HepG2 (cell line): ENCODE data around the gene CACNB4. TPM values are rescaled to one million over a fixed set of nuclear protein-coding genes. Genes with fewer than 3 reads are reported as not detected.

ENCODE experiments used
- ATAC-seq: fragments of 200-7000 bp; cut with Tn5 transposase; 3 replicates; pipeline ENCODE4 v1.9.1; 2020; ENCODE audit warnings: mild to moderate bottlenecking, moderate library complexity
- BruUV-seq: library from RNA; stranded (reverse); fragments of 400-500 nt; replicated peaks from 2 replicates; lab custom pipeline; 2021; lab: Mats Ljungman, UMichigan
- CTCF ChIA-PET: fragments of 300-600 bp; formaldehyde crosslinking; extraction: SDS; loops from one replicate; lab custom pipeline; 2021; ENCODE audit warnings: low total read pairs, inconsistent platforms, low intra/inter-chr PET ratio; lab: Yijun Ruan, JAX
- POLR2A ChIA-PET: fragments of 350-600 bp; sonication (Branson Sonifier 250); formaldehyde crosslinking; loops from one replicate; lab custom pipeline; 2020; ENCODE audit warnings: antibody characterized with exemption, inconsistent platforms; lab: Yijun Ruan, JAX
- DNase-seq: peaks from one replicate; pipeline ENCODE4 v3.0.0-alpha.2; 2015; ENCODE audit warnings: low spot score
- FAIRE-seq: peaks from 3 replicates; lab custom pipeline; 2011; peaks lifted over from hg19 to GRCh38; lab: Jason Lieb, UNC
- H2AFZ ChIP-seq: one replicate; pipeline ENCODE4 v1.6.1; 2011; ENCODE audit warnings: low read length, inconsistent platforms
- H3K27ac ChIP-seq: fragments of 300-600 bp; 3 replicates; pipeline ENCODE4 v1.8.0; 2011; ENCODE audit warnings: mixed run types, mild to moderate bottlenecking, mixed read lengths, low read length, inconsistent platforms; ENCODE audit not compliant: insufficient read depth; ENCODE audit errors: extremely low read length
- H3K27me3 ChIP-seq, 2 experiments: fragments of 200-600 bp in 1 of 2; 2 replicates in 1 of 2; 3 replicates in 1 of 2; pipeline versions ENCODE4 v1.6.0 to v1.8.0; 2011; ENCODE audit warnings: low read length in 2 of 2, mild to moderate bottlenecking in 2 of 2, moderate library complexity in 2 of 2, inconsistent platforms in 1 of 2; ENCODE audit not compliant: insufficient read depth in 2 of 2, control insufficient read depth in 1 of 2
- H3K36me3 ChIP-seq, 2 experiments: fragments of 200-600 bp in 1 of 2; replicated peaks in 1 of 2; 2 replicates in 1 of 2; 3 replicates in 1 of 2; pipeline versions ENCODE4 v1.5.1 to v1.8.0; 2011; ENCODE audit warnings: low read length in 2 of 2, inconsistent platforms in 1 of 2; ENCODE audit not compliant: insufficient read depth in 2 of 2, control insufficient read depth in 1 of 2
- H3K4me1 ChIP-seq: 2 replicates; pipeline ENCODE4 v1.5.1; 2012; ENCODE audit warnings: low read length, inconsistent platforms; ENCODE audit not compliant: insufficient read depth
- H3K4me2 ChIP-seq: 2 replicates; pipeline ENCODE4 v1.6.0; 2011; ENCODE audit warnings: low read depth, low read length, inconsistent platforms
- H3K4me3 ChIP-seq, 3 experiments: fragments of 200-600 bp in 1 of 3; sonication (generic), shearing (Covaris generic) in 1 of 3; replicated peaks in 1 of 3; 2 replicates each; pipeline ENCODE4 v1.5.1; 2011 to 2016; ENCODE audit warnings: low read length in 3 of 3, inconsistent platforms in 2 of 3, low read depth in 2 of 3, mild to moderate bottlenecking in 2 of 3, control low read depth in 1 of 3, mixed read lengths in 1 of 3; ENCODE audit not compliant: insufficient read depth in 1 of 3
- H3K79me2 ChIP-seq: one replicate; pipeline ENCODE4 v1.6.1; 2011; ENCODE audit warnings: low read length, inconsistent platforms; ENCODE audit not compliant: insufficient read depth
- H3K9ac ChIP-seq: 2 replicates; pipeline ENCODE4 v1.6.0; 2011; ENCODE audit warnings: mild to moderate bottlenecking, low read depth, low read length, inconsistent platforms; ENCODE audit not compliant: insufficient read depth
- H3K9me3 ChIP-seq: 2 replicates; pipeline ENCODE4 v1.5.1; 2012; ENCODE audit warnings: mild to moderate bottlenecking, low read length
- H4K20me1 ChIP-seq: 2 replicates; pipeline ENCODE4 v1.6.0; 2011; ENCODE audit warnings: inconsistent platforms, mild to moderate bottlenecking, low read length, moderate library complexity; ENCODE audit not compliant: insufficient read depth
- ATF7-NPFF ChIP-seq: sonication (generic); formaldehyde crosslinking; IDR thresholded peaks from 2 replicates; pipeline ENCODE4 v1.8.1; 2023; ENCODE audit warnings: mild to moderate bottlenecking, low read depth, missing genetic modification reagents, moderate library complexity
- KAT8 ChIP-seq: IDR thresholded peaks from 2 replicates; pipeline ENCODE4 v1.6.1; 2016; ENCODE audit warnings: missing genetic modification reagents, missing compliant biosample characterization
- LCORL ChIP-seq, 2 experiments: fragments of 450-650 bp in 1 of 2; sonication (generic) in 1 of 2; formaldehyde crosslinking in 1 of 2; IDR thresholded peaks; 2 replicates each; pipeline versions ENCODE4 v1.5.0 to v1.6.1; 2017 to 2020; ENCODE audit warnings: antibody characterized with exemption in 1 of 2, missing genetic modification reagents in 1 of 2
- PBX3 ChIP-seq: sonication (generic); formaldehyde crosslinking; IDR thresholded peaks from 2 replicates; pipeline ENCODE4 v1.8.1; 2023; ENCODE audit warnings: missing genetic modification reagents, inconsistent platforms, borderline replicate concordance
- RBFOX2 ChIP-seq: fragments of 200-400 bp; formaldehyde crosslinking; IDR thresholded peaks from 2 replicates; pipeline ENCODE4 v1.6.1; 2017; ENCODE audit warnings: low read depth, mild to moderate bottlenecking, low read length
- USF2 ChIP-seq, 2 experiments: sonication (generic) in 1 of 2; formaldehyde crosslinking in 1 of 2; IDR thresholded peaks; 2 replicates each; pipeline versions ENCODE4 v1.5.1 to v1.6.1; 2011 to 2020; ENCODE audit warnings: borderline replicate concordance in 1 of 2, low read depth in 1 of 2, low read length in 1 of 2, mild to moderate bottlenecking in 1 of 2, missing genetic modification reagents in 1 of 2, moderate library complexity in 1 of 2
- ZNF281 ChIP-seq: sonication (generic); formaldehyde crosslinking; IDR thresholded peaks from 2 replicates; pipeline ENCODE4 v1.4.0; 2020; ENCODE audit warnings: missing genetic modification reagents, borderline replicate concordance
- ZNF563 ChIP-seq: sonication (generic); formaldehyde crosslinking; IDR thresholded peaks from 2 replicates; pipeline ENCODE4 v1.8.0; 2022; ENCODE audit warnings: mild to moderate bottlenecking, moderate library complexity, missing genetic modification reagents
- ZNF724P ChIP-seq: sonication (generic); formaldehyde crosslinking; IDR thresholded peaks from 2 replicates; pipeline ENCODE4 v1.8.0; 2022; ENCODE audit warnings: missing genetic modification reagents, borderline replicate concordance
- WGBS: methylation state at CpG from one replicate; pipeline ENCODE4 v1.1.6; 2017; ENCODE audit warnings: low lambda C conversion rate; 5-methylcytosine and 5-hydroxymethylcytosine counted together
- in situ Hi-C: cut with HindIII; loops from 2 replicates; pipeline ENCODE4 v1.10.0; 2017; ENCODE audit warnings: low pct_unique_long_range_greater_than_20kb; ENCODE audit not compliant: extremely low pct_ligation_motif_present
- intact Hi-C: fragments of 100-400 bp; cut with micrococcal nuclease; formaldehyde crosslinking; loops from one replicate; pipeline ENCODE4 v1.10.0; 2022; ENCODE audit not compliant: unreplicated experiment
- polyA plus RNA-seq, 8 experiments: library from polyadenylated mRNA; depleted of rRNA in 3 of 8; stranded (reverse) in 7 of 8; unstranded in 1 of 8; fragments of >200 nt; fragmentation: Illumina TruSeq in 4 of 8; extraction: Trizol in 4 of 8; gene quantifications; 2 replicates each; pipeline versions ENCODE4 v1.2.1 to v1.2.3, GENCODE V29; 2011 to 2016; ENCODE audit warnings: low read depth in 4 of 8, missing spikeins in 1 of 8, mixed read lengths in 1 of 8; ENCODE audit not compliant: insufficient read depth in 1 of 8
- total RNA-seq, 5 experiments: library from RNA; depleted of rRNA; stranded (reverse); fragments of >200 nt; fragmentation: Illumina TruSeq; extraction: Trizol; gene quantifications; 2 replicates each; pipeline ENCODE4 v1.2.3, GENCODE V29; 2016; ENCODE audit warnings: low read depth in 1 of 5

The CACNB4 gene
- total and polyA plus RNA-seq, 2 of the 13 experiments (the other 11 are each of a cell fraction or from before 2014, with no cell fraction given), result 5.1 to 14.3 TPM

GRCh38 chr2:151906633-151906998 is 192.2 kb downstream of the CACNB4 start (continued):
- TF ChIP-seq USF2 (IDR thresholded peaks at IDR 0.05; ENCODE audit: low read depth, low read length) (no peak), USF2 (CRISPR knock-in tag; IDR thresholded peaks at IDR 0.05; ENCODE audit: borderline replicate concordance) (no peak)
- TF ChIP-seq, all 625 proteins: peak for 0

GRCh38 chr2:151905963-151906632 is 192.7 kb downstream of the CACNB4 start:
- Histone ChIP-seq H3K9me3 (no peaks in the 10 kb centered on the region), H3K4me2 (no peak overlapping the region), H3K79me2 (no peaks in the 10 kb centered on the region), H3K9ac (no peak overlapping the region), H3K27ac (no peak overlapping the region), H3K36me3 (no peaks in the 10 kb centered on the region), H3K4me3 (no peak overlapping the region), H4K20me1 (no peaks in the 10 kb centered on the region)
- 98% methylated on average over 2 of the region's 2 CpGs for WGBS
- intact Hi-C loops, result no loop called here
- DNase-seq, result no peak
- ATAC-seq, result no peak
- TF ChIP-seq LCORL (IDR thresholded peaks at IDR 0.05) (no peak), LCORL (CRISPR knock-in tag; IDR thresholded peaks at IDR 0.05) (no peak), ZNF563 (CRISPR knock-in tag) (no peak), RBFOX2 (no peak), KAT8 (CRISPR knock-in tag) (no peak), ZNF281 (CRISPR knock-in tag) (no peak), PBX3 (CRISPR knock-in tag) (no peak), ATF7-NPFF (no peak), ZNF724P (CRISPR knock-in tag) (no peak)
- TF ChIP-seq, all 625 proteins: peak for 0
- ChIA-PET POLR2A (no interaction called here), CTCF (no interaction called here)
- Histone ChIP-seq H3K4me1 (no peaks in the 10 kb centered on the region), H2AFZ (no peak overlapping the region), H3K27me3 (no peaks in the 10 kb centered on the region)
- in situ Hi-C loops, result no loop called here
- FAIRE-seq, result no peak
- no TSS peak for BruUV-seq
